Esophagus muscularis mucosa (tissue), 4 donors: ENCODE measurements around the gene IL7R. TPM values are rescaled to one million over a fixed set of nuclear protein-coding genes. Genes with fewer than 3 reads are reported as not detected.
"Not testable (repeated sequence)": the region's sequence is repeated elsewhere in the genome, so short reads cannot be mapped to it uniquely, and the experiment has no call there.

Experiments
- DNase-seq: peaks from one replicate; pipeline ENCODE4 v3.0.0-alpha.2; 2017; ENCODE audit errors: extremely low spot score
- H3K27ac ChIP-seq, 4 donors: fragments of 200-600 bp; sonication (generic); replicated peaks in 1 of 4; 1 replicate in 3 of 4; 2 replicates in 1 of 4; pipeline ENCODE4 v1.5.1; 2016 to 2019; ENCODE audit warnings: mild to moderate bottlenecking in 1 of 4
- H3K27me3 ChIP-seq, 4 donors: fragments of 200-600 bp; sonication (generic); one replicate each; pipeline versions ENCODE4 v1.5.1 to v1.6.0; 2016 to 2019
- H3K36me3 ChIP-seq, 4 donors: fragments of 200-600 bp; sonication (generic); one replicate each; pipeline ENCODE4 v1.5.1; 2016 to 2019
- H3K4me1 ChIP-seq, 4 donors: fragments of 200-600 bp; sonication (generic); one replicate each; pipeline ENCODE4 v1.5.1; 2016 to 2019
- H3K4me3 ChIP-seq, 4 donors: fragments of 200-600 bp; sonication (generic); 1 replicate in 2 of 4; 2 replicates in 2 of 4; pipeline ENCODE4 v1.5.1; 2016 to 2019; ENCODE audit warnings: mild to moderate bottlenecking in 4 of 4, moderate library complexity in 1 of 4
- H3K9me3 ChIP-seq, 4 donors: fragments of 200-600 bp; sonication (generic); 1 replicate in 3 of 4; 2 replicates in 1 of 4; pipeline ENCODE4 v1.5.1; 2016 to 2019
- EP300 ChIP-seq: sonication (generic); formaldehyde crosslinking; IDR thresholded peaks from one replicate; pipeline ENCODE4 v1.6.1; 2017; ENCODE audit warnings: antibody characterized with exemption
- POLR2A ChIP-seq: fragments of 450-650 bp; IDR thresholded peaks from one replicate; pipeline ENCODE4 v1.6.1; 2017; ENCODE audit warnings: antibody characterized with exemption, moderate library complexity, mild to moderate bottlenecking, low read depth
- POLR2AphosphoS5 ChIP-seq, 2 donors: sonication (generic); formaldehyde crosslinking; IDR thresholded peaks; one replicate each; pipeline ENCODE4 v1.6.1; 2017; ENCODE audit warnings: antibody characterized with exemption in 2 of 2
- WGBS: methylation state at CpG from one replicate; pipeline ENCODE4 v1.1.5; 2018; 5-methylcytosine and 5-hydroxymethylcytosine counted together
- intact Hi-C: fragments of 100-400 bp; cut with DNase I; formaldehyde crosslinking; loops from one replicate; pipeline ENCODE4 v1.15.1; 2023
- total RNA-seq, 4 donors: library from RNA; depleted of rRNA; stranded (reverse); fragments of >200 nt; gene quantifications; one replicate each; pipeline versions ENCODE4 v1.1.0 to v1.2.1, GENCODE V29; 2016
- TF ChIP-seq, protein P1 (sequence below), 3 experiments: fragments of 200-600 bp in 2 of 3; fragments of 450-650 bp in 1 of 3; sonication (generic) in 2 of 3; IDR thresholded peaks; one replicate each; pipeline ENCODE4 v1.5.1; 2017 to 2019; ENCODE audit warnings: antibody characterized with exemption in 3 of 3, mild to moderate bottlenecking in 2 of 3, moderate library complexity in 1 of 3

The IL7R gene
- total RNA-seq, 4 donors from 2014 or later = 2.8 to 10.6 (median 4.1) TPM

DNA sequence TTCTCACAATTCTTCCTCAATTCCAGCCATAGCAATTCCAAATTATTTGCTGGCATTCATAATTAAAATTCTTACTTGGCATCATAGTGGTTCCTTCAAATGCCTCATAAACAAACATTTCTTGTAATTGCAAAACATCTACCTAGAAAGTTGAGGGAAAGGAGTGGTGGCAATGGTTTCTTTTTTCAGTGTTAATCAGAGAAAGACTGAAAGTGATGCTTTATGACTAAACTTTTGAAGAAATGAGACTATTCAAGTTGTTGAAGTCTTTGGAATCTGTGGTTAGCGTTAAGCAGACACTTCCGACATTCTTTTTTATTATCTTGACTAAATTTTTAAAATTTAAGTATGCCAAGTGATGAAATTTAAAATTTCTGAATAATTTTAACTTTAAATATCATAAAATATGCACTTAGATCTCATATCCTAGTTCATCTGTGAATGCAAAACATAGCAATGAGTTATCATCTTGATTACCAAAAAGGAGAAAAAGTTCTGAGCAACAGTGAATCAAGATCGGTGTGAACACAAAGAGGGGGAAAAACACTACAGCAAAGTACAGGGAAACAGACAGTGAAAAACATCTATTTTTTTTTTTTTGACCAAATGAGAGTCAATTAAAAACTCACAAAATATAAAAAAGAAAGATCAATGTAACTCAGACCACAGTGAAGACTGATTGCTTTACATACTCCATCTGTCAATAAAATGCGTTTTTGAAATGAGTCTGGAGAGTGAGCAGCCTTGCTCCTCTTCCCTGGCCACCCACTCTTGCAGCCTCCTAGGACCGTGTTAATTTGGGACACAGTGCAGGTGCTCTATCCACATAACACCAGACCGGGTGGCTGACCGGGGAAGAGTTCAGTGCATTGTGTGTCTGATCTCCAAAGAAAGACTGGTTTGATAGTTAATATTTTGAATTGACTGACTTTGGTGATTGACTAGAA is 20.6 kb upstream of the IL7R start:
- no peaks in the 10 kb centered on the region for H3K36me3 ChIP-seq
- H3K9me3 ChIP-seq = no peaks in the 10 kb centered on the region
- TF ChIP-seq EP300 (no peak), POLR2A (no peak), POLR2AphosphoS5 (IDR thresholded peaks at IDR 0.05) (no peak)
- TF ChIP-seq, protein P1, sequence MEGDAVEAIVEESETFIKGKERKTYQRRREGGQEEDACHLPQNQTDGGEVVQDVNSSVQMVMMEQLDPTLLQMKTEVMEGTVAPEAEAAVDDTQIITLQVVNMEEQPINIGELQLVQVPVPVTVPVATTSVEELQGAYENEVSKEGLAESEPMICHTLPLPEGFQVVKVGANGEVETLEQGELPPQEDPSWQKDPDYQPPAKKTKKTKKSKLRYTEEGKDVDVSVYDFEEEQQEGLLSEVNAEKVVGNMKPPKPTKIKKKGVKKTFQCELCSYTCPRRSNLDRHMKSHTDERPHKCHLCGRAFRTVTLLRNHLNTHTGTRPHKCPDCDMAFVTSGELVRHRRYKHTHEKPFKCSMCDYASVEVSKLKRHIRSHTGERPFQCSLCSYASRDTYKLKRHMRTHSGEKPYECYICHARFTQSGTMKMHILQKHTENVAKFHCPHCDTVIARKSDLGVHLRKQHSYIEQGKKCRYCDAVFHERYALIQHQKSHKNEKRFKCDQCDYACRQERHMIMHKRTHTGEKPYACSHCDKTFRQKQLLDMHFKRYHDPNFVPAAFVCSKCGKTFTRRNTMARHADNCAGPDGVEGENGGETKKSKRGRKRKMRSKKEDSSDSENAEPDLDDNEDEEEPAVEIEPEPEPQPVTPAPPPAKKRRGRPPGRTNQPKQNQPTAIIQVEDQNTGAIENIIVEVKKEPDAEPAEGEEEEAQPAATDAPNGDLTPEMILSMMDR (IDR thresholded peaks at IDR 0.05) = no peak
- intact Hi-C loops = no loop called here
- no peak overlapping the region for H3K4me3 ChIP-seq
- H3K4me1 ChIP-seq = no peaks in the 10 kb centered on the region
- no peak overlapping the region for H3K27ac ChIP-seq
- 92% methylated on average over 7 of the region's 7 CpGs for WGBS
- no peak for DNase-seq
- no peaks in the 10 kb centered on the region for H3K27me3 ChIP-seq

DNA sequence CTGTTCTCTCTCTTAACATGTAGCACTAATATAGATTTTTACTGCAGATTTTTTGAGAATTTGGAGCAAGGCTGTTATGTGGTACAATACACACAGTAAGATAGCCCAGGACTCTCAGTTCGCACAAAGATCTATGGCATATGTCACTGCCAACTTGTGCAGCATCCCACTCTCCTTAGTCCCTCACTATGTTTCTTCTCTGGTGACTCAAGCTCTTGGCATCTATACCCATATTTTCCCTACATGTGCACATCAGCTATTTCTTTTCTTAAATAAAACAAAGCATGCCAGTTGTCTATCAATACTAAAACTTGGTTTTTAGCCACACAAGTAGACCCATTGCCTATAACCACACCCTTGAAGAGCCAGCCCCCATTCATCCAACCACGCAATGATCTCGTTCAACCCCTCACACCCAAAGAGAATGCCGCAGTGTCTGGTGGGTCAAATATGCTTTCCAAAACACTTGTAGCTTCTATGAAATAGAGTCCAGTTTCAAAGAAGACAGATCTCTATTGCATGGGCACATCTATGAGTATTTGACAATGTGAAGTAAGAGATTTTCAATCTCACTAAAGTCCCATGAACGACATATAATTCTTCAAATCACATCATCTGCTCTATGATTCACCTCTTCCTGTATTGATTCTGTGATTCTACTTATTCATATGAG is 18.2 kb upstream of the IL7R start:
- H3K9me3 ChIP-seq = no peaks in the 10 kb centered on the region
- 86% methylated on average over 5 of the region's 5 CpGs for WGBS
- no peaks in the 10 kb centered on the region for H3K36me3 ChIP-seq
- intact Hi-C loops = no loop called here
- H3K4me3 ChIP-seq = no peak overlapping the region
- H3K4me1 ChIP-seq = no peaks in the 10 kb centered on the region
- no peaks in the 10 kb centered on the region for H3K27me3 ChIP-seq
- H3K27ac ChIP-seq = no peak overlapping the region
- TF ChIP-seq, protein P1 (IDR thresholded peaks at IDR 0.05) = no peak
- TF ChIP-seq POLR2A = no peak
- TF ChIP-seq POLR2AphosphoS5 (IDR thresholded peaks at IDR 0.05) = no peak
- TF ChIP-seq EP300 = no peak
- DNase-seq = no peak

DNA sequence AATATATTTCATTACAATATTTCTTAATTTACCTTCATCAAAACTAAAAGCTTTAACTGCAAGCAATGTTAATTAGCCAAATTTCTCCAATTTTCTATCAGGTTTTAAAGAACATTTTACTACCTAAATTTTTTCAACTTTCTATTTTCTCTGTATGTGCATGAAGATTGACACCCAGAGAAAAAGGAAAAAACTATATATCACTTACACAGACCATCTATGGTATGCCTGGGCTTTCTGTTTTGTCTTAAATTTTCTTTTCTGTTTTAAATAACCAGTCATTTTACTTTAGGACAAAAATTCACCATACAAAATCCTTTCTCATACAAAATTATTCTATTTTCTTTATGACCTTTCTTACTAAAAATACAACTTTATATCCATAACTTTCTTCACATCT is 13.8 kb upstream of the IL7R start:
- H3K4me1 ChIP-seq = no peaks in the 10 kb centered on the region
- H3K36me3 ChIP-seq = no peaks in the 10 kb centered on the region
- TF ChIP-seq, protein P1 (IDR thresholded peaks at IDR 0.05) = no peak
- TF ChIP-seq POLR2A (no peak), POLR2AphosphoS5 (IDR thresholded peaks at IDR 0.05) (no peak), EP300 (no peak)
- no peak for DNase-seq
- H3K27ac ChIP-seq = no peak overlapping the region
- intact Hi-C loops = no loop called here
- no peak overlapping the region for H3K4me3 ChIP-seq
- H3K9me3 ChIP-seq = no peaks in the 10 kb centered on the region
- no peaks in the 10 kb centered on the region for H3K27me3 ChIP-seq

DNA sequence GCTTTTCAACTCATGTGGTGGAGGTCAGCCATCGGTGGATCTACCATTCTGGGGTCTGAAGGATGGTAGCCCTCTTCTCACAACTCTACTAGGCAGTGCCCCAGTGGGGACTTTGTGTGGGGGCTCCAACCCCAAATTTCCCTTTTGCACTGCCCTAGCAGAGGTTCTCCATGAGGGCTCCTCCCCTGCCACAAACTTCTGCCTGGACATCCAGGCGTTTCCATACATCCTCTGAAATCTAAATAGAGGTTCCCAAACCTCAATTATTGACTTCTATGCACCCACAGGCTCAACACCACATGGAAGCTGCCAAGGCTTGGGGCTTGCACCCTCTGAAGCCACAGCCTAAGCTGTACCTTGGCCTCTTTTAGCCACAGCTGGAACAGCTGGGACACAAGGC is 11.2 kb upstream of the IL7R start:
- H3K27ac ChIP-seq, H3K9me3 ChIP-seq, H3K27me3 ChIP-seq, H3K4me3 ChIP-seq, H3K4me1 ChIP-seq, intact Hi-C loops, H3K36me3 ChIP-seq, DNase-seq: not testable (repeated sequence)
- WGBS = 79% methylated on average over 2 of the region's 2 CpGs

DNA sequence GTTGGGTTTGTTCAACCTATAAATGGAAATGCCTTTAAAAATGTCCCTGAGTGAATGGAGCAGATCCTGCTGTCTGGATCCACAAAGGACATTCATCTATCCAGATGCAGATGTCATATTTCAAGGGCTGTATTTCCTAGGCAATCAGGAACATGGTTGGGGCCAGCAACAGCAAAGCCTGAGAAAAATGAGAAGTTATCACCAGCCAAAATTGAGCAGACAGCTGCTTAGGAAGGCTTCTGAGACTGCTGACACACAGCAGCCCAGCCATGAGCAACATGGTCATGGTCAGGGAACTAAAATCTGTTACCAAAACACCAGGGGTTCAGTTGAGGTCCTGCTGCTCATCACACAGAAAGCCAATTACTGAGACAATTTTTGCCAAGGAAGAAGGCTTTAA is 9.2 kb upstream of the IL7R start:
- H3K9me3 ChIP-seq = no peaks in the 10 kb centered on the region
- H3K27me3 ChIP-seq = no peaks in the 10 kb centered on the region
- intact Hi-C loops = no loop called here
- TF ChIP-seq, protein P1 (IDR thresholded peaks at IDR 0.05) = no peak
- TF ChIP-seq POLR2AphosphoS5 (IDR thresholded peaks at IDR 0.05) = no peak
- TF ChIP-seq EP300 = no peak
- H3K36me3 ChIP-seq = no peaks in the 10 kb centered on the region
- no peak overlapping the region for H3K4me3 ChIP-seq
- H3K4me1 ChIP-seq = peaks cover under 1 to 19% (median 11%) of the 10 kb centered on the region in 4 donors
- no peak overlapping the region for H3K27ac ChIP-seq
- DNase-seq = no peak
